Thyroid gland (tissue), 4 donors: ENCODE measurements around the gene RNF32.

Source experiments
- CTCF ChIP-seq, 6 experiments: fragments of 200-600 bp in 3 of 6; fragments of 450-650 bp in 3 of 6; sonication (generic) in 3 of 6; IDR thresholded peaks; one replicate each; pipeline ENCODE4 v1.5.1; 2016 to 2019; ENCODE audit warnings: antibody characterized with exemption in 6 of 6, mild to moderate bottlenecking in 2 of 6, inconsistent platforms in 1 of 6, moderate library complexity in 1 of 6
- POLR2A ChIP-seq, 2 donors: fragments of 450-650 bp; IDR thresholded peaks; one replicate each; pipeline ENCODE4 v1.6.1; 2017; ENCODE audit warnings: antibody characterized with exemption in 2 of 2, mild to moderate bottlenecking in 2 of 2, moderate library complexity in 1 of 2

GRCh38 chr7:156655983-156656382 is 15.4 kb downstream of the RNF32 start:
- TF ChIP-seq CTCF (IDR thresholded peaks at IDR 0.05): no peak
- no peak for TF ChIP-seq POLR2A (IDR thresholded peaks at IDR 0.05)
